ENCODE results near the gene RAB30. TPM values are rescaled to one million over a fixed set of nuclear protein-coding genes. Genes with fewer than 3 reads are reported as not detected.
A peak's percentile ranks its signal among the peaks of the same experiment; 100 is the strongest.

RAB30 gene
- total and polyA plus RNA-seq, 9 of the 15 experiments (the other 6 are each of a cell fraction or from before 2014, with no cell fraction given): 0.29 to 1.3 (median 1.0) TPM

- no peak for FAIRE-seq
- peaks cover 0 to 6% of the 10 kb centered on the region in 2 experiments; a peak in 1 of 5 replicates for H3K4me1 ChIP-seq (replicated peaks in 1 of 2; ENCODE audit: control insufficient read depth in 2 of 2, insufficient read depth in 2 of 2, low read length in 2 of 2)
- H3K9me3 ChIP-seq (replicated peaks; ENCODE audit: control insufficient read depth, insufficient read depth, low read depth, low read length): no peaks in the 10 kb centered on the region
- H3K4me2 ChIP-seq (ENCODE audit: insufficient read depth, low read length): no peak overlapping the region
- H3K9me1 ChIP-seq (ENCODE audit: control insufficient read depth, insufficient read depth, low read length): no peaks in the 10 kb centered on the region
- no peak for DNase-seq (ENCODE audit: extremely low read depth in 1 of 4, low spot score in 3 of 4)
- no peak overlapping the region for H3K9ac ChIP-seq (ENCODE audit: insufficient read depth in 1 of 2, low read depth in 2 of 2, low read length in 2 of 2)
- intact Hi-C loops (cut with micrococcal nuclease) (no loop called here), in situ Hi-C loops (cut with MboI) (no loop called here)
- no peak overlapping the region for H3K4me3 ChIP-seq
- WGBS (ENCODE audit: insufficient coverage, low coverage, missing lambda C conversion rate): 0% methylated on average over 2 of the region's 2 CpGs
- no peaks in the 10 kb centered on the region for H4K20me1 ChIP-seq (replicated peaks; ENCODE audit: control insufficient read depth, insufficient read depth, low read length)
- BruUV-seq (replicated peaks): no TSS peak
- POLR2A ChIA-PET: interaction anchor here (1.2 kb wide), 1 partner anchor 19 kb away, joined by 3 read pairs; no protein-coding TSS in a partner anchor
- no peak for TF ChIP-seq PKNOX1 (IDR thresholded peaks at IDR 0.05)
- TF ChIP-seq C11orf30 (IDR thresholded peaks at IDR 0.05; ENCODE audit: low read depth): peak; percentile 33; the same call in 1 of the 2 replicates
- no peaks in the 10 kb centered on the region for H3K36me3 ChIP-seq (ENCODE audit: control insufficient read depth, insufficient read depth, low read length)
- no peak overlapping the region for H3K27ac ChIP-seq (ENCODE audit: extremely low read depth, low read depth, low read length)
- peaks cover 0 to 19% of the 10 kb centered on the region in 2 experiments; a peak in 3 of 5 replicates for H3K27me3 ChIP-seq (ENCODE audit: control insufficient read depth in 2 of 2, insufficient read depth in 2 of 2, low read length in 2 of 2)
- no peaks in the 10 kb centered on the region for H3K79me2 ChIP-seq (ENCODE audit: control insufficient read depth, insufficient read depth, low read length)
- no peak overlapping the region for H2AFZ ChIP-seq (ENCODE audit: low read depth, low read length)
- no peak for ATAC-seq
- CTCF ChIA-PET (ENCODE audit: low intra/inter-chr PET ratio): no interaction called here
Observed at GRCh38 chr11:83025267-83025704, 46.4 kb downstream of the RAB30 start.

GRCh38 chr11:83024270-83024854 is 47.3 kb downstream of the RAB30 start:
- in situ Hi-C loops (cut with MboI): no loop called here
- POLR2A ChIA-PET: no interaction called here

More at GRCh38 chr11:83024270-83024854, 47.3 kb downstream of the RAB30 start:
- peaks cover 0 to 22% of the 10 kb centered on the region in 2 experiments; a peak in 3 of 5 replicates for H3K27me3 ChIP-seq (ENCODE audit: control insufficient read depth in 2 of 2, insufficient read depth in 2 of 2, low read length in 2 of 2)
- no peaks in the 10 kb centered on the region for H3K9me3 ChIP-seq (replicated peaks; ENCODE audit: control insufficient read depth, insufficient read depth, low read depth, low read length)
- H2AFZ ChIP-seq (ENCODE audit: low read depth, low read length): no peak overlapping the region
- DNase-seq (ENCODE audit: extremely low read depth in 1 of 4, low spot score in 3 of 4) (no peak), ATAC-seq (no peak), FAIRE-seq (no peak)
- no peak overlapping the region for H3K4me3 ChIP-seq
- 9% methylated on average over 3 of the region's 3 CpGs for WGBS (ENCODE audit: insufficient coverage, low coverage, missing lambda C conversion rate)
- H3K36me3 ChIP-seq (ENCODE audit: control insufficient read depth, insufficient read depth, low read length): no peaks in the 10 kb centered on the region
- BruUV-seq (replicated peaks): no TSS peak
- H3K9me1 ChIP-seq (ENCODE audit: control insufficient read depth, insufficient read depth, low read length): no peaks in the 10 kb centered on the region
- intact Hi-C loops (cut with micrococcal nuclease): no loop called here
- H3K4me2 ChIP-seq (ENCODE audit: insufficient read depth, low read length): no peak overlapping the region
- H3K79me2 ChIP-seq (ENCODE audit: control insufficient read depth, insufficient read depth, low read length): no peaks in the 10 kb centered on the region
- no peaks in the 10 kb centered on the region for H4K20me1 ChIP-seq (replicated peaks; ENCODE audit: control insufficient read depth, insufficient read depth, low read length)
- H3K9ac ChIP-seq (ENCODE audit: insufficient read depth in 1 of 2, low read depth in 2 of 2, low read length in 2 of 2): no peak overlapping the region
- TF ChIP-seq NR2C1 (IDR thresholded peaks at IDR 0.05) (no peak), NR2C1 (tag; IDR thresholded peaks at IDR 0.05) (no peak), ZBTB43 (CRISPR knock-in tag; IDR thresholded peaks at IDR 0.05) (no peak), ZBTB17 (CRISPR knock-in tag; IDR thresholded peaks at IDR 0.05) (no peak), DACH1 (IDR thresholded peaks at IDR 0.05; ENCODE audit: partially characterized antibody) (no peak), MEF2A (IDR thresholded peaks at IDR 0.05; ENCODE audit: control insufficient read depth, low read depth, low read length) (no peak), SETDB1 (IDR thresholded peaks at IDR 0.05; ENCODE audit: low read length) (no peak), KHSRP (IDR thresholded peaks at IDR 0.05) (no peak), TGIF2 (CRISPR knock-in tag; IDR thresholded peaks at IDR 0.05) (no peak), RBM15 (IDR thresholded peaks at IDR 0.05; ENCODE audit: insufficient read depth, low read length) (no peak), ASH1L (IDR thresholded peaks at IDR 0.05; ENCODE audit: borderline replicate concordance, low read depth, partially characterized antibody) (no peak), NR4A1 (CRISPR knock-in tag; IDR thresholded peaks at IDR 0.05) (no peak), NR4A1 (tag; IDR thresholded peaks at IDR 0.05) (no peak), MECOM (CRISPR knock-in tag; IDR thresholded peaks at IDR 0.05) (no peak)
- H3K4me1 ChIP-seq (replicated peaks in 1 of 2; ENCODE audit: control insufficient read depth in 2 of 2, insufficient read depth in 2 of 2, low read length in 2 of 2): peaks cover 0 to 12% of the 10 kb centered on the region in 2 experiments; a peak in 1 of 5 replicates
- no peak overlapping the region for H3K27ac ChIP-seq (ENCODE audit: extremely low read depth, low read depth, low read length)
- CTCF ChIA-PET (ENCODE audit: low intra/inter-chr PET ratio): no interaction called here
